Cardiac fibroblast (primary cell): ENCODE results near the gene WDR26.
A peak's percentile ranks its signal among the peaks of the same experiment; 100 is the strongest.

Experiments used
- DNase-seq, 2 donors: peaks; one replicate each; pipeline versions ENCODE4 v3.0.0 to v3.0.0-alpha.2; 2010; ENCODE audit warnings: low read depth in 2 of 2
- H3K4me3 ChIP-seq, 2 donors: replicated peaks in 1 of 2; 1 replicate in 1 of 2; 2 replicates in 1 of 2; pipeline ENCODE4 v1.5.1; 2011; ENCODE audit warnings: low read depth in 2 of 2, low read length in 2 of 2, mild to moderate bottlenecking in 2 of 2, moderate library complexity in 1 of 2
- CTCF ChIP-seq: IDR thresholded peaks from one replicate; pipeline ENCODE4 v1.5.1; 2011; ENCODE audit warnings: low read depth, mild to moderate bottlenecking, low read length, inconsistent platforms

The WDR26 gene

GRCh38 chr1:224450561-224451350 lies 16.2 kb upstream of the WDR26 start:
- no peak for DNase-seq
- no peak for TF ChIP-seq CTCF
- no peak overlapping the region for H3K4me3 ChIP-seq

- TF ChIP-seq CTCF = no peak
- DNase-seq = peak in 1 of 2 donors; percentile 7
- H3K4me3 ChIP-seq = no peak overlapping the region
These were observed 15.6 kb upstream of the WDR26 start for GRCh38 chr1:224450159-224450558.

- no peak for DNase-seq
- no peak for TF ChIP-seq CTCF
- H3K4me3 ChIP-seq = no peak overlapping the region
These were observed 13.9 kb upstream of the WDR26 start for GRCh38 chr1:224448453-224449017.

GRCh38 chr1:224447971-224448370 lies 13.4 kb upstream of the WDR26 start:
- H3K4me3 ChIP-seq = no peak overlapping the region
- TF ChIP-seq CTCF = no peak
- no peak for DNase-seq

GRCh38 chr1:224447251-224447650 lies 12.7 kb upstream of the WDR26 start:
- DNase-seq = peak; percentile 76 to 83
- no peak overlapping the region for H3K4me3 ChIP-seq
- no peak for TF ChIP-seq CTCF

- no peak for TF ChIP-seq CTCF
- no peak for DNase-seq
- H3K4me3 ChIP-seq = no peak overlapping the region
These were observed 4.4 kb upstream of the WDR26 start for GRCh38 chr1:224438989-224439388.

- DNase-seq = no peak
- TF ChIP-seq CTCF = no peak
- no peak overlapping the region for H3K4me3 ChIP-seq
These were observed 1.4 kb upstream of the WDR26 start for GRCh38 chr1:224435999-224436398.
